Measurements from ENCODE around the gene PI4KA.

The PI4KA gene

GRCh38 chr22:20852076-20852475 lies 6.5 kb downstream of the PI4KA start:
- Histone ChIP-seq H3K4me3 (replicated peaks; ENCODE audit: insufficient read depth, low read length) (no peak overlapping the region), H3K27ac (replicated peaks) (no peak overlapping the region), H3K27me3 (ENCODE audit: insufficient read depth, poor library complexity, severe bottlenecking) (no peaks in the 10 kb centered on the region)
- DNase-seq (ENCODE audit: low read depth in 1 of 2, low spot score in 1 of 2), result no peak
- TF ChIP-seq REST (IDR thresholded peaks at IDR 0.05; ENCODE audit: insufficient replicate concordance, low read depth) (no peak), POLR2AphosphoS5 (IDR thresholded peaks at IDR 0.05; ENCODE audit: low read depth) (no peak), GABPA (IDR thresholded peaks at IDR 0.05; ENCODE audit: low read depth) (no peak), CTCF (IDR thresholded peaks at IDR 0.05; ENCODE audit: insufficient read depth, low read length) (no peak), SPI1 (IDR thresholded peaks at IDR 0.05; ENCODE audit: borderline replicate concordance, low read depth) (no peak)

- no peak overlapping the region for H3K27ac ChIP-seq (replicated peaks)
- H3K27me3 ChIP-seq (ENCODE audit: insufficient read depth, poor library complexity, severe bottlenecking), result no peaks in the 10 kb centered on the region
- no peak for DNase-seq (ENCODE audit: low read depth in 1 of 2, low spot score in 1 of 2)
- TF ChIP-seq POLR2AphosphoS5 (IDR thresholded peaks at IDR 0.05; ENCODE audit: low read depth), result no peak
- no peak for TF ChIP-seq GABPA (IDR thresholded peaks at IDR 0.05; ENCODE audit: low read depth)
- no peak for TF ChIP-seq REST (IDR thresholded peaks at IDR 0.05; ENCODE audit: insufficient replicate concordance, low read depth)
- no peak for TF ChIP-seq SPI1 (IDR thresholded peaks at IDR 0.05; ENCODE audit: borderline replicate concordance, low read depth)
- TF ChIP-seq CTCF (IDR thresholded peaks at IDR 0.05; ENCODE audit: insufficient read depth, low read length), result no peak
- H3K4me3 ChIP-seq (replicated peaks; ENCODE audit: insufficient read depth, low read length), result no peak overlapping the region
These were observed 11.2 kb downstream of the PI4KA start for GRCh38 chr22:20847318-20847822.

- no peak overlapping the region for H3K4me3 ChIP-seq (replicated peaks; ENCODE audit: insufficient read depth, low read length)
- no peak for DNase-seq (ENCODE audit: low read depth in 1 of 2, low spot score in 1 of 2)
- no peak overlapping the region for H3K27ac ChIP-seq (replicated peaks)
- TF ChIP-seq SPI1 (IDR thresholded peaks at IDR 0.05; ENCODE audit: borderline replicate concordance, low read depth), result no peak
- TF ChIP-seq REST (IDR thresholded peaks at IDR 0.05; ENCODE audit: insufficient replicate concordance, low read depth), result no peak
- no peak for TF ChIP-seq POLR2AphosphoS5 (IDR thresholded peaks at IDR 0.05; ENCODE audit: low read depth)
- TF ChIP-seq CTCF (IDR thresholded peaks at IDR 0.05; ENCODE audit: insufficient read depth, low read length), result no peak
- no peak for TF ChIP-seq GABPA (IDR thresholded peaks at IDR 0.05; ENCODE audit: low read depth)
- H3K27me3 ChIP-seq (ENCODE audit: insufficient read depth, poor library complexity, severe bottlenecking), result no peaks in the 10 kb centered on the region
These were observed 14.3 kb downstream of the PI4KA start for GRCh38 chr22:20844055-20845037.

Measured in HL-60 (cell line).